ENCODE results near the gene TMEM97. TPM values are rescaled to one million over a fixed set of nuclear protein-coding genes. Genes with fewer than 3 reads are reported as not detected.
"Not testable (repeated sequence)": the region's sequence is repeated elsewhere in the genome, so short reads cannot be mapped to it uniquely, and the experiment has no call there.

Gene TMEM97
- total RNA-seq, 4 donors from 2014 or later = 4.5 to 9.2 (median 7.2) TPM

GRCh38 chr17:28272166-28272565 lies 46.8 kb upstream of the TMEM97 start:
- TF ChIP-seq EP300 (IDR thresholded peaks at IDR 0.05) (no peak), POLR2AphosphoS5 (IDR thresholded peaks at IDR 0.05) (no peak), POLR2A (IDR thresholded peaks at IDR 0.05) (no peak)
- TF ChIP-seq, protein P1, sequence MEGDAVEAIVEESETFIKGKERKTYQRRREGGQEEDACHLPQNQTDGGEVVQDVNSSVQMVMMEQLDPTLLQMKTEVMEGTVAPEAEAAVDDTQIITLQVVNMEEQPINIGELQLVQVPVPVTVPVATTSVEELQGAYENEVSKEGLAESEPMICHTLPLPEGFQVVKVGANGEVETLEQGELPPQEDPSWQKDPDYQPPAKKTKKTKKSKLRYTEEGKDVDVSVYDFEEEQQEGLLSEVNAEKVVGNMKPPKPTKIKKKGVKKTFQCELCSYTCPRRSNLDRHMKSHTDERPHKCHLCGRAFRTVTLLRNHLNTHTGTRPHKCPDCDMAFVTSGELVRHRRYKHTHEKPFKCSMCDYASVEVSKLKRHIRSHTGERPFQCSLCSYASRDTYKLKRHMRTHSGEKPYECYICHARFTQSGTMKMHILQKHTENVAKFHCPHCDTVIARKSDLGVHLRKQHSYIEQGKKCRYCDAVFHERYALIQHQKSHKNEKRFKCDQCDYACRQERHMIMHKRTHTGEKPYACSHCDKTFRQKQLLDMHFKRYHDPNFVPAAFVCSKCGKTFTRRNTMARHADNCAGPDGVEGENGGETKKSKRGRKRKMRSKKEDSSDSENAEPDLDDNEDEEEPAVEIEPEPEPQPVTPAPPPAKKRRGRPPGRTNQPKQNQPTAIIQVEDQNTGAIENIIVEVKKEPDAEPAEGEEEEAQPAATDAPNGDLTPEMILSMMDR (IDR thresholded peaks at IDR 0.05) = no peak
- WGBS, 2 donors (ENCODE audit: low coverage in 1 of 2) = 73 to 80% methylated on average over 1 to 2 of the region's 2 CpGs
- ATAC-seq = no peak
- Histone ChIP-seq H3K27ac (no peak overlapping the region), H3K4me3 (no peak overlapping the region), H3K4me1 (no peaks in the 10 kb centered on the region), H3K36me3 (no peaks in the 10 kb centered on the region), H3K27me3 (peaks cover 15% of the 10 kb centered on the region), H3K9me3 (no peaks in the 10 kb centered on the region)

DNA sequence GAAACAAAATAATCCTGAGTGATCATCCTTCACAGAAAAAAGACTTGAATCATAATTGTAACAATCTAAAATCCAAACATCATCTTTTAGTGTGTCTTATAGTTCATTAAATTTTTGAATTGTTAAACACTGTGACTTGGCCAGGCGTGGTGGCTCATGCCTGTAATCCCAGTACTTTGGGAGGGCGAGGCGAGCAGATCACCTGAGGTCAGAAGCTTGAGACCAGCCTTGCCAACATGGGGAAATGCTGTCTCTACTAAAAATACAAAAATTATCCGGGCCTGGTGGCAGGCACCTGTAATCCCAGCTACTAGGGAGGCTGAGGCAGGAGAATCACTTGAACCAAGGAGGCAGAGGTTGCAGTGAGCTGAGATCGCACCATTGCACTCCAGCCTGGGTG lies 45.7 kb upstream of the TMEM97 start:
- ATAC-seq, H3K27ac ChIP-seq, H3K9me3 ChIP-seq, H3K4me3 ChIP-seq, H3K36me3 ChIP-seq, H3K4me1 ChIP-seq: not testable (repeated sequence)
- peaks cover 15% of the 10 kb centered on the region for H3K27me3 ChIP-seq
- 86 to 90% methylated on average over 3 to 4 of the region's 5 CpGs for WGBS, 2 donors (ENCODE audit: low coverage in 1 of 2)

- no peak for TF ChIP-seq EP300 (IDR thresholded peaks at IDR 0.05)
- no peaks in the 10 kb centered on the region for H3K4me1 ChIP-seq
- ATAC-seq = no peak
- no peak overlapping the region for H3K4me3 ChIP-seq
- 44 to 62% methylated on average over 7 to 8 of the region's 9 CpGs for WGBS, 2 donors (ENCODE audit: low coverage in 1 of 2)
- H3K27me3 ChIP-seq = peaks cover 15% of the 10 kb centered on the region
- no peaks in the 10 kb centered on the region for H3K36me3 ChIP-seq
- H3K27ac ChIP-seq = no peak overlapping the region
- H3K9me3 ChIP-seq = no peaks in the 10 kb centered on the region
Observed at GRCh38 chr17:28274591-28275265, 44.3 kb upstream of the TMEM97 start.

- H3K4me1 ChIP-seq = no peaks in the 10 kb centered on the region
Observed at GRCh38 chr17:28276011-28276410, 43.0 kb upstream of the TMEM97 start.

DNA sequence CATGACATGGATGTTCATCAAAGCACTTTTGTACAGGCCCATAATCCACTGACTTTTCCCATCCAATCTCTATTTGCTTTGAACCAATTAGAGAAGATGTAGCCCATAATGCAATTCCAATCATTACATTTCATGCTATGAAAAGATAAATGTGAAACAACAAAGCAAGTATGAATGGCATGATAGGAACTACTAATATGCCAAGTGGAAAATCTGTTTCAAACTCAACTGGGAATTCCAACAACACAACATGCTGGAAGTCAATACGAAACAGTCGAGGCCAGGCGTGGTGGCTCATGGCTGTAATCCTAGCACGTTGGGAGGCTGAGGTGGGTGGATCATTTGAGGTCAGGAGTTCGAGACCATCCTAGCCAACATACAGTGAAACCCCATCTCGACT lies 39.6 kb upstream of the TMEM97 start:
- ATAC-seq = no peak
- TF ChIP-seq, protein P1 (IDR thresholded peaks at IDR 0.05) = no peak
- TF ChIP-seq POLR2AphosphoS5 (IDR thresholded peaks at IDR 0.05) = no peak
- TF ChIP-seq POLR2A (IDR thresholded peaks at IDR 0.05) = no peak
- TF ChIP-seq EP300 (IDR thresholded peaks at IDR 0.05) = no peak
- Histone ChIP-seq H3K4me3 (no peak overlapping the region), H3K4me1 (no peaks in the 10 kb centered on the region), H3K27me3 (peaks cover 15% of the 10 kb centered on the region), H3K36me3 (no peaks in the 10 kb centered on the region), H3K9me3 (no peaks in the 10 kb centered on the region), H3K27ac (no peak overlapping the region)
- WGBS, 2 donors (ENCODE audit: low coverage in 1 of 2) = 69 to 78% methylated on average over 3 to 6 of the region's 6 CpGs

More at GRCh38 chr17:28276011-28276410, 43.0 kb upstream of the TMEM97 start:
- no peak overlapping the region for H3K27ac ChIP-seq
- no peaks in the 10 kb centered on the region for H3K9me3 ChIP-seq
- WGBS, 2 donors (ENCODE audit: low coverage in 1 of 2) = 100% methylated on average over 1 of the region's 6 CpGs; no CpG with 5 or more reads in 1 of the 2 donors
- no peaks in the 10 kb centered on the region for H3K36me3 ChIP-seq
- H3K4me3 ChIP-seq = no peak overlapping the region
- ATAC-seq = no peak
- H3K27me3 ChIP-seq = peaks cover 15% of the 10 kb centered on the region
- TF ChIP-seq, protein P1 (IDR thresholded peaks at IDR 0.05) = no peak
- TF ChIP-seq POLR2A (IDR thresholded peaks at IDR 0.05) = no peak
- TF ChIP-seq EP300 (IDR thresholded peaks at IDR 0.05) = no peak
- no peak for TF ChIP-seq POLR2AphosphoS5 (IDR thresholded peaks at IDR 0.05)

DNA sequence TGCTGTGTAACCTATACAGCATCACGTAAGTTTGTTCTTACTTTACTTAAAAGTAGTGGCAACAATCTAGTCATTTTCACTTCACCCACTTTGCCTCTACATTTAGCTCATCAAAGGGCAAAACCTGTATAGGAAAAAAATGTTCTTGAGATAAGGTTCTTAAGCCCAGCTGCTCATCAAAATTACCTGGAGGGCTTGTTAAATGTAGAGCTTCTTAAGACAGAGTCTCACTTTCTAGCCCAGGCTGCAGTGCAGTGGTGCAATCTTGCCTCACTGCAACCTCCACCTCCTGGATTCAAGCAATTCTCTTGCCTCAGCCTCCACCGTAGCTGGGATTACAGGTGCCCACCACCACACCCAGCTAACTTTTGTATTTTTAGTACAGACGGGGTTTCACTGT lies 38.2 kb upstream of the TMEM97 start:
- no peaks in the 10 kb centered on the region for H3K4me1 ChIP-seq
- H3K27me3 ChIP-seq = peaks cover 10% of the 10 kb centered on the region
- H3K4me3 ChIP-seq = no peak overlapping the region
- no peaks in the 10 kb centered on the region for H3K36me3 ChIP-seq
- ATAC-seq = no peak
- H3K27ac ChIP-seq = no peak overlapping the region
- TF ChIP-seq, protein P1 (IDR thresholded peaks at IDR 0.05) = no peak
- no peak for TF ChIP-seq POLR2AphosphoS5 (IDR thresholded peaks at IDR 0.05)
- TF ChIP-seq POLR2A (IDR thresholded peaks at IDR 0.05) = no peak
- TF ChIP-seq EP300 (IDR thresholded peaks at IDR 0.05) = no peak
- WGBS, 2 donors (ENCODE audit: low coverage in 1 of 2) = 85 to 90% methylated on average over 3 of the region's 3 CpGs
- H3K9me3 ChIP-seq = no peaks in the 10 kb centered on the region
